ENCODE data around the gene RRAD.
"Not testable (repeated sequence)": the region's sequence is repeated elsewhere in the genome, so short reads cannot be mapped to it uniquely, and the experiment has no call there.

Gene RRAD

GRCh38 chr16:66936889-66937554, 11.7 kb upstream of the RRAD start:
- TF ChIP-seq CTCF (IDR thresholded peaks at IDR 0.05; ENCODE audit: low read depth, low read length, missing control alignments): no peak
- H3K4me3 ChIP-seq (ENCODE audit: low read depth, low read length): no peak overlapping the region
- DNase-seq (ENCODE audit: low read depth): no peak
- in situ Hi-C loops (cut with HindIII; ENCODE audit: low sequenced_read_pairs): loop anchor here (5.0 kb wide), 1 partner anchor 165 kb away; no protein-coding TSS in a partner anchor

- H3K4me3 ChIP-seq (ENCODE audit: low read depth, low read length): no peak overlapping the region
- no peak for TF ChIP-seq CTCF (IDR thresholded peaks at IDR 0.05; ENCODE audit: low read depth, low read length, missing control alignments)
- in situ Hi-C loops (cut with HindIII; ENCODE audit: low sequenced_read_pairs): loop anchor here (5.0 kb wide), 1 partner anchor 166 kb away; no protein-coding TSS in a partner anchor
- DNase-seq (ENCODE audit: low read depth): no peak
Observed at GRCh38 chr16:66936462-66936861, 11.1 kb upstream of the RRAD start.

- no peak for TF ChIP-seq CTCF (IDR thresholded peaks at IDR 0.05; ENCODE audit: low read depth, low read length, missing control alignments)
- in situ Hi-C loops (cut with HindIII; ENCODE audit: low sequenced_read_pairs): loop anchor here (5.0 kb wide), 1 partner anchor 167 kb away; no protein-coding TSS in a partner anchor
- no peak for DNase-seq (ENCODE audit: low read depth)
Observed at GRCh38 chr16:66935314-66936011, 10.1 kb upstream of the RRAD start, which contains the start of gene CES2. CES2 (plus strand) TSS chr16:66935516; CDS start chr16:66935636, 120 bp downstream.

GRCh38 chr16:66934839-66935313, 9.5 kb upstream of the RRAD start:
- H3K4me3 ChIP-seq (ENCODE audit: low read depth, low read length): peak overlapping the region; percentile 78
- in situ Hi-C loops (cut with HindIII; ENCODE audit: low sequenced_read_pairs): loop anchor here (5.0 kb wide), 1 partner anchor 167 kb away; no protein-coding TSS in a partner anchor
- not testable (repeated sequence) for DNase-seq (ENCODE audit: low read depth)

More at GRCh38 chr16:66935314-66936011, 10.1 kb upstream of the RRAD start, which contains the start of gene CES2:
- H3K4me3 ChIP-seq (ENCODE audit: low read depth, low read length): peak within 1 kb of the TSS; percentile 78

- no peak for TF ChIP-seq CTCF (IDR thresholded peaks at IDR 0.05; ENCODE audit: low read depth, low read length, missing control alignments)
- peak within 1 kb of the TSS; percentile 78 for H3K4me3 ChIP-seq (ENCODE audit: low read depth, low read length)
- in situ Hi-C loops (cut with HindIII; ENCODE audit: low sequenced_read_pairs): no loop called here
- peak; percentile 49 for DNase-seq (ENCODE audit: low read depth)
Observed at GRCh38 chr16:66934138-66934838, 9.0 kb upstream of the RRAD start, which contains the start of gene CIAO2B. CIAO2B (minus strand) TSS chr16:66934402; CDS start chr16:66934364, 38 bp downstream.

GRCh38 chr16:66933776-66934137, 8.4 kb upstream of the RRAD start:
- no peak for DNase-seq (ENCODE audit: low read depth)
- peak overlapping the region; percentile 78 for H3K4me3 ChIP-seq (ENCODE audit: low read depth, low read length)
- TF ChIP-seq CTCF (IDR thresholded peaks at IDR 0.05; ENCODE audit: low read depth, low read length, missing control alignments): no peak
- in situ Hi-C loops (cut with HindIII; ENCODE audit: low sequenced_read_pairs): no loop called here
